GM23338 (cell line): Measurements from ENCODE around the gene SLC35A4. TPM values are rescaled to one million over a fixed set of nuclear protein-coding genes. Genes with fewer than 3 reads are reported as not detected.
A peak's percentile ranks its signal among the peaks of the same experiment; 100 is the strongest.

Source experiments
- ATAC-seq: fragments of 200-7000 bp; cut with Tn5 transposase; 3 replicates; pipeline ENCODE4 v1.9.1; 2020
- DNase-seq: peaks from one replicate; pipeline ENCODE4 v3.0.0-alpha.2; 2015; ENCODE audit warnings: low spot score
- H2AFZ ChIP-seq: fragments of 200-600 bp; sonication (generic); 2 replicates; pipeline ENCODE4 v1.8.0; 2016; ENCODE audit warnings: antibody characterized with exemption, mild to moderate bottlenecking, moderate library complexity
- H3F3A ChIP-seq: fragments of 200-600 bp; sonication (generic); replicated peaks from 2 replicates; pipeline ENCODE4 v1.8.0; 2017; ENCODE audit warnings: antibody characterized with exemption, mixed run types, low read depth
- H3K27ac ChIP-seq: fragments of 200-600 bp; sonication (generic); 2 replicates; pipeline ENCODE4 v1.6.1; 2016; ENCODE audit warnings: low read depth
- H3K27me3 ChIP-seq: fragments of 200-600 bp; sonication (generic); 2 replicates; pipeline ENCODE4 v1.8.0; 2016; ENCODE audit warnings: mild to moderate bottlenecking, mixed run types, moderate library complexity; ENCODE audit not compliant: insufficient read depth
- H3K36me3 ChIP-seq: fragments of 200-600 bp; sonication (generic); 2 replicates; pipeline ENCODE4 v1.8.0; 2016; ENCODE audit warnings: mild to moderate bottlenecking; ENCODE audit not compliant: insufficient read depth
- H3K4me1 ChIP-seq: fragments of 200-600 bp; sonication (generic); 2 replicates; pipeline ENCODE4 v1.8.0; 2016; ENCODE audit warnings: mild to moderate bottlenecking, moderate library complexity; ENCODE audit not compliant: insufficient read depth
- H3K4me2 ChIP-seq: fragments of 200-600 bp; sonication (generic); 2 replicates; pipeline ENCODE4 v1.7.1; 2017; ENCODE audit warnings: mixed run types
- H3K4me3 ChIP-seq: fragments of 200-600 bp; sonication (generic); 2 replicates; pipeline ENCODE4 v1.6.1; 2016; ENCODE audit warnings: mixed run types
- H3K79me2 ChIP-seq: fragments of 200-600 bp; sonication (generic); replicated peaks from 2 replicates; pipeline ENCODE4 v1.8.0; 2017; ENCODE audit warnings: mild to moderate bottlenecking; ENCODE audit not compliant: insufficient read depth
- H3K9me2 ChIP-seq: fragments of 200-600 bp; sonication (generic); 2 replicates; pipeline ENCODE4 v1.8.0; 2017; ENCODE audit not compliant: insufficient read depth
- H4K20me1 ChIP-seq: fragments of 200-600 bp; sonication (generic); replicated peaks from 2 replicates; pipeline ENCODE4 v1.8.0; 2017; ENCODE audit warnings: mild to moderate bottlenecking; ENCODE audit not compliant: insufficient read depth
- H3K27ac Mint-ChIP-seq: 2 replicates; pipeline ENCODE4 v1.8.0; 2020; ENCODE audit warnings: inconsistent platforms, mild to moderate bottlenecking, moderate library complexity, mixed read lengths
- H3K27me3 Mint-ChIP-seq: 3 replicates; pipeline ENCODE4 v1.8.0; 2022; ENCODE audit warnings: low read depth, mild to moderate bottlenecking, moderate library complexity, mixed read lengths, inconsistent platforms; ENCODE audit not compliant: insufficient read depth, poor library complexity
- H3K36me3 Mint-ChIP-seq: 3 replicates; pipeline ENCODE4 v1.8.0; 2021; ENCODE audit warnings: low read depth, mild to moderate bottlenecking, inconsistent platforms, moderate library complexity, mixed read lengths
- H3K4me1 Mint-ChIP-seq: 3 replicates; pipeline ENCODE4 v1.8.0; 2020; ENCODE audit warnings: mild to moderate bottlenecking, inconsistent platforms, mixed read lengths
- H3K4me3 Mint-ChIP-seq: 3 replicates; pipeline ENCODE4 v1.8.0; 2021; ENCODE audit warnings: moderate library complexity, mild to moderate bottlenecking, inconsistent platforms, mixed read lengths
- H3K9me3 Mint-ChIP-seq: 3 replicates; pipeline ENCODE4 v1.8.0; 2020; ENCODE audit warnings: moderate library complexity, mild to moderate bottlenecking, inconsistent platforms, mixed read lengths
- CREB1 ChIP-seq: fragments of 250-450 bp; sonication (Bioruptor Pico); IDR thresholded peaks from 2 replicates; pipeline ENCODE4 v1.5.0; 2020; ENCODE audit warnings: low read depth, mild to moderate bottlenecking, moderate library complexity
- EZH2phosphoT487 ChIP-seq: fragments of 200-600 bp; sonication (generic); IDR thresholded peaks from one replicate; pipeline ENCODE4 v1.8.1; 2018; ENCODE audit warnings: antibody characterized with exemption; ENCODE audit not compliant: unreplicated experiment
- JUNB ChIP-seq: IDR thresholded peaks from one replicate; pipeline ENCODE4 v1.6.1; 2016; ENCODE audit warnings: antibody characterized with exemption; ENCODE audit not compliant: unreplicated experiment
- NANOG ChIP-seq: IDR thresholded peaks from 2 replicates; pipeline ENCODE4 v1.6.1; 2016; ENCODE audit warnings: antibody characterized with exemption, borderline replicate concordance
- POLR2AphosphoS5 ChIP-seq: IDR thresholded peaks from 2 replicates; pipeline ENCODE4 v1.6.1; 2016; ENCODE audit warnings: antibody characterized with exemption, low read depth
- REST ChIP-seq: IDR thresholded peaks from one replicate; pipeline ENCODE4 v1.6.1; 2018; ENCODE audit warnings: antibody characterized with exemption; ENCODE audit not compliant: unreplicated experiment
- STAT1 ChIP-seq: IDR thresholded peaks from one replicate; pipeline ENCODE4 v1.6.1; 2016; ENCODE audit warnings: antibody characterized with exemption; ENCODE audit not compliant: unreplicated experiment
- polyA plus RNA-seq: library from polyadenylated mRNA; unstranded; fragments of >200 nt; fragmentation: Nextera tagmentation; extraction: Ambion mirVana; gene quantifications from 2 replicates; pipeline ENCODE4 v1.2.1, GENCODE V29; 2016
- total RNA-seq: library from RNA; depleted of rRNA; stranded (reverse); fragments of >200 nt; shearing (Covaris generic); gene quantifications from 2 replicates; pipeline ENCODE4 v1.2.3, GENCODE V29; 2014

SLC35A4 gene
- total and polyA plus RNA-seq, 2 experiments from 2014 or later = 17.7 to 39.1 TPM

GRCh38 chr5:140564196-140565023 lies at the start of gene SLC35A4, which contains the start of gene APBB3 (continued):
- TF ChIP-seq CREB1 (CRISPR knock-in tag) (peak; percentile 88), POLR2AphosphoS5 (peak; percentile 77)

- no peak overlapping the region for H2AFZ ChIP-seq
Observed at GRCh38 chr5:140524003-140524402, 40.6 kb upstream of the SLC35A4 start.

More at GRCh38 chr5:140524003-140524402, 40.6 kb upstream of the SLC35A4 start:
- Mint-ChIP-seq H3K36me3 (peaks cover 41% of the 10 kb centered on the region), H3K4me1 (no peaks in the 10 kb centered on the region), H3K27me3 (no peaks in the 10 kb centered on the region), H3K4me3 (no peak overlapping the region), H3K9me3 (no peaks in the 10 kb centered on the region; the same call in 2 of the 3 replicates), H3K27ac (no peak overlapping the region)
- Histone ChIP-seq H3K27me3 (no peaks in the 10 kb centered on the region), H3K4me3 (no peak overlapping the region), H3K4me1 (no peaks in the 10 kb centered on the region), H3K36me3 (peaks cover 46% of the 10 kb centered on the region; the same call in 1 of the 2 replicates), H3K4me2 (no peak overlapping the region), H4K20me1 (no peaks in the 10 kb centered on the region), H3K9me2 (no peaks in the 10 kb centered on the region), H3K27ac (no peak overlapping the region), H3F3A (no peaks in the 10 kb centered on the region), H3K79me2 (no peaks in the 10 kb centered on the region)
- ATAC-seq (no peak), DNase-seq (no peak)
- no peak for TF ChIP-seq JUNB
- TF ChIP-seq NANOG = no peak
- TF ChIP-seq EZH2phosphoT487 = no peak
- no peak for TF ChIP-seq CREB1 (CRISPR knock-in tag)
- no peak for TF ChIP-seq REST
- TF ChIP-seq STAT1 = no peak
